NCI-H2029 (cell line): ENCODE data around the gene CDK14.
A peak's percentile ranks its signal among the peaks of the same experiment; 100 is the strongest.

Experiments
- DNase-seq: peaks from one replicate; lab custom pipeline; 2025; lab: John Stamatoyannopoulos, UW

The CDK14 gene

GRCh38 chr7:90951229-90951628 is 355.1 kb downstream of the CDK14 start:
- DNase-seq = no peak

DNA sequence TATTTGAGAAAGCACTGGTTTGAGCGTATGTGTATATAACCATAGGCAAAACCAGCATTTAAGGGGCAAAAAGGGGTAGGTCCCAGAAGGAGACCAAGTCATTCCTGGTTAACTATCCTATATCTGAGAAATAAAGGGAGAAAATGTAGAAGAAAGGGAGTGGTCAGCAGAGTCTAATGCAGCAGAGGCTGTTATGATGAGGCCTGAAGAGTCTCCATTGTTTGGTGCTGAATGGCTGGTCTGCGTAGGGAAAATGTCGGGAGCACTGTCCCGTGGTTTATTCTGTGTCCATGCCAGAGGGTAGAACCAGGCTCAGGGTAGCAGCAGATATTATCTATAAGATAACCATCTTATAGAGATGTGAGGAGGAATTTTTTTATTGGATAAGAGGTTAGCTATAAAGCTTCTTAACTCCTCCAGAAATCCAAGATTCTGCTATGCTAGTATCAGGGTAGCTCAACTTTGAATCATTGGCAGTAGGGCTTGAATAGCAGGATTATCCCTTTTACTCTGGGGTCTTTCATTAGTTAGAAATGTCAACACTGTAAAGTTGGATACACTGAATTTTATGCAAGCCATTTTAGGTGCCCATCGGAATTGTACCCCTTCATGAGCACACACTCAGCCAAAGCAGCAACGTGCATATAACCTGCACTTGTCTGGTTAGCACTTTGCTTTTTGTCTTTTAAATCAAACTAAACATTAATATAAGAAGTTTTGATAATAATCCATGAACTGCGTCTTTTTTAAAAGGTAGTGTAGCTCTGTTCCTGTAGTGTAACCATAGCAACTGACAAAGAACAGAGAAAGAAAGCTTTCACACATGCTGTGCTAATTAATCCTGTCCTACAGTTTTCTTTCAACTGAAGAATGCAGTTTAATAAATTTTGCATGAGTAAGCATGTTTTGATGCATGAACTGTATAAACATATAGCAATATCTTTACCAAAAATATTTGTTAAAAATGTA is 356.1 kb downstream of the CDK14 start:
- DNase-seq = no peak

DNA sequence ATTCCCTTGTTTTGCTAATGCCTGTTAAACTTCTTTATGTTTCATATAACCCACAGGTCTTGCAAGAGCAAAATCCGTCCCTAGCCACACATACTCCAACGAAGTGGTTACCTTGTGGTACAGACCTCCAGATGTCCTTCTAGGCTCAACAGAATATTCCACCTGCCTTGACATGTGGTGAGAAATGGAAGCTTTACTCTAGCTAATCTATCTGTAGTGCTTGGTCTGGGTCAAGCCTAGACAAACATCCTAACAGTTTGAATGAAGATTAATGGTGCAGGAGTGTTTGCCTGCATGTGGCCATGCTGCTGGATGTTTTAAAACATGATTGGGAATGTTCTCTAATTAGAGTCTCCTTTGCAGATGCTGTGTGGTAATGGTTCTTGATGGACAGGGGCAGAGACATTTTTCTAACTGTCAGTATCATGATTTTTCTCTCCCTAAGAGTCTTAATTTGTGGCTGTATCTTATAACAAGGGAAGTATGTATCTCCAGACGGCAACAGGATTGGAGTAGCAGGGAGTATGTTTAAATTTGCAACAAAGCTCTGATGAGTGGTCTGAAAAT is 359.6 kb downstream of the CDK14 start:
- DNase-seq = peak; percentile 76

DNA sequence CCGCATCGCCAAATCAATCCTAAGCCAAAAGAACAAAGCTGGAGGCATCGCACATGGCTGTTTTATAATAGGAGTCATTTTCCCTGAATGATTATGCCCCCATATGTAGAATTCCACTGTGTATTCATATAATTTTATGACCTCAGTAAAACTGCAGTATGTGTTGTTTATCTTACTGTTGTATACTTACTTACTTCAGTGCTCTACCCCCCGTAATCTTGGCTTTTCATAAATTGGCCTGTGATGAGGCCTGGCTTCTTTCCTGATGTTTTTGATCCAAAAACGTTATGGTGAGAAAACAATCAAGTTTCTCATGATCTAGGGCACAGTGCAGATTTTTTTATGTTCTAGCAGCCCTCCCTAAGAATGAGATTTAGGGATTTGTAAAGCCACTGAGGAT is 361.8 kb downstream of the CDK14 start:
- no peak for DNase-seq

DNA sequence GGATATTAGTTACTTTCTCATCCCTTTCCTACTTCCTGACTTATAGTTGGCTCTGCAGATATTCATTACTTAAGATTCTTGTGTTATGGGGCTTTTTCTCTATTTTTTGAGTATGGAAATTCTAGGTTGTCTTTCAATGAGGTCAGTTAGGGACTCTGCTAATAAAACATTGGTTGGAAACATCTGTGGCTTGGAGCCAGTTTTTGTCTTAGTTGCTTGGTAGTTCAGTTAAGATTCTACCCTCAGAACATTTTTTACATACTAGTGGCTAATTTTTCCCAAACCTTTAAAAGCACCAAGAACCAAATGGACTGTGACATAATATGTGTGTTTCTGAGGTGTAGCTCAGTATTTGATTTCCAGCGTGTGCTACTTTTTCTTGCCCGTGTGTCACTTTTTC is 362.5 kb downstream of the CDK14 start:
- no peak for DNase-seq

- no peak for DNase-seq
Measured at GRCh38 chr7:90961037-90961725, 365.1 kb downstream of the CDK14 start.

DNA sequence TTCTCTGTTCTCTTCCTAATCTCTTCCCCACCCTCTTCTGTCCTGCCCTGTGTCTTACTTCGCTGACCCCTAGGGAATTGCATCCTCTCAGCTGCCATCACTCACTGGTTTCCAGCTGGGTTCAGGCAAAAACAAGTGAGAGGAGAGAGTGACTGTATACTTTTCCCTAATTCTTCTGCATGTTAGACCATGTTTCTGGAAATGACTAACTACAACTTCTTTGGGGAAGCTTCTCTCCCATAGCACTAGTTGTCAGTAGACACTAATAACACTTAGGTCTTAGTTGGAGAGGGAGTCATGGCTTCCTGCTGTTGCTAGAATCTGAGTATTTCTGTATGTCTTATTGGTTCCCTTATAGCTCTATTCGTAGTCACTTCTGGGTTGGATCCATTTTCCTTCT is 369.1 kb downstream of the CDK14 start:
- no peak for DNase-seq

GRCh38 chr7:90966346-90966745 is 370.2 kb downstream of the CDK14 start:
- no peak for DNase-seq

DNA sequence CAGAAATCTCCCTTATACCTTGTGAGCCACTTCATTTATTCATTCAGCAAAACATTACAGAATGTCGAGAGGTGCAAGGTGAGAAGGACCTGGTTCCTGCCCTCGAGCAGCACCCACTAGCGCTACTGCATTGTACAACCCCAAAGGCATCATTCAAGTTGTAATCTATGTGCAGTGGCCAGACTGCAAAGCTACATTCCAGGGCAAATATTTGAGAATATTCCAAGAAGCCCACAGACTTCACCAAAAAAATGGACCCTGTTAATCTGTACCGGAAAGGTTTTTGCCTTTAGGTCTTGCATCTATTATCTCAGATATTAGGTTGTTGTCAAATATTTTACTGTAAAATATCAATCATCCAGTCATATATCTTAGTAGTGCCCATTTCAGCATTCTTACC is 372.8 kb downstream of the CDK14 start:
- DNase-seq = no peak

GRCh38 chr7:90972906-90973550 is 376.9 kb downstream of the CDK14 start:
- no peak for DNase-seq

- DNase-seq = no peak
Measured at GRCh38 chr7:90977056-90977455, 380.9 kb downstream of the CDK14 start.

GRCh38 chr7:90980545-90980944 is 384.4 kb downstream of the CDK14 start:
- no peak for DNase-seq

- no peak for DNase-seq
Measured at GRCh38 chr7:90982228-90982627, 386.1 kb downstream of the CDK14 start.

DNA sequence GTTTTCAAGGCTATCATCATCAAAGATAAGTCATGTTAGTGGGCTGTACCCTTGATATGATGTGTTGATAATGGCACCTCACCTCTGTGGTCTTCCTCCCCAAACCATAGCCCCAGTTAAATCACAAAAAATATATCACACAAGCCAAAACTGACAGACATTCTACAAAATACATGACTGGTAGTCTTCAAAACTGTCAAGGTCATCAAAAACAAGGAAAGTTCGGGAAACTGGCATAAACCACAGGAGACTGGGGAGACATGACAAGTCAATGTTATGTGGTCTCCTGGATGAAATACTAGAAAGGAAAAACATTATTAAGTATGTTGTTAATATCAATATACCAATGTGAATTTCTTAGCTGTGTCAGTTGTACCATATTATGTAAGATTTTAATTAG is 388.6 kb downstream of the CDK14 start:
- no peak for DNase-seq

DNA sequence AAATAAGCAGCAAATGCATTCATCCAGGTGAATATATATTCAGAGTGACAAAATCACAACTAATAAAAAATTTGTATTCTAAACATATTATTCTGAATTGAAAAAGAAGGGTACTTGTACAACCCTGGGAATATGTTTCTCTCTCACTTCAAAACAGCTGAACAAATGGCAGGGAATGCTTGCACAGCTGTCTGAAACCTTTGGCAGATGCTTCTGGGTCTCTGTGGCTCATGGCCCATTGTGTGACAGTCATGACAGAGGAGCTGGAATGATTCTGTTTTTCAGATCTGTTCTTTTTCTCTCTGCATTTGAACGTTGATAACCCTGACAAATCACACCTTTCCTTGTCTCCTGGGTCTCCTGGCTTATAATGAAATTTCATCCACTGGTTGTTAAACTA is 392.4 kb downstream of the CDK14 start:
- DNase-seq = peak; percentile 84

GRCh38 chr7:90988996-90989765 is 393.1 kb downstream of the CDK14 start:
- DNase-seq = peak; percentile 22

DNA sequence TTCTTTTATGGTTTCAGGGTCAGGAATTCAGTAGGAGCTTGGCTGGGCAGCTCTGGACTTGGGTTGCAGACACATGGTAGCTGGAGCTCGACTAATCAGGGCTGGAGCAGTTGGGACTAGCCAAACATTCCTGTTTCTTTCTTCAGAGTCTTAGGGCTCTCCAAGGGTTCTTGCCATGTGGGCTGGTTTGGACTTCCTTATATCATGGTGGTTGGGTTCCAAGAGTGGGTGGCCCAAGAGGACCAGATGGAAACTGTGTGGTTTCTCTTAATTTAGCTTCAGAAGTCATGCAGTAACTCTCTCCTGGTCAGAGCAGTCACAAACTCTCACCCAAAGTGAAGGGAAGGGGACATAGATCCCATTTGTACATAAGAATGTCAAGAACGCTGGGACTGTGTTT is 398.0 kb downstream of the CDK14 start:
- no peak for DNase-seq

DNA sequence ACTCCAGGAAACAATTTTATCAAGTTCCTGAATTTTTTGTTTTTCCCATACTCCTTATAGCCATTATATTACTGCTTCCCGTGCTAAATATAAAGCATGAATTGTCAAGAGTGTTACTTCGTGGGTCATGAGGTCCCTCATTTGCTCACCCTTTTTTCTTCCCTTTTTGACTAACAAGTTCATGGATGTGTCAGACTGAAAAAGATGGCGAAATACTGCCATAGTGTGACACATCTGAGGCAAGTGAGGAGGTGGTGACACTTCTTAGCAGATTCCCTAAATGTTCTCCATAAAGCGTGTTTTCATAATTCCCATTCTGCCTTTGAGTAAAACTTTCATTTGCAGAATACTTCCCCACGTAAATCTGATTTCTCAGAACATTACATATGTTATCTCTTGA is 398.5 kb downstream of the CDK14 start:
- no peak for DNase-seq

- DNase-seq = no peak
Measured at GRCh38 chr7:90995996-90996395, 399.9 kb downstream of the CDK14 start.

DNA sequence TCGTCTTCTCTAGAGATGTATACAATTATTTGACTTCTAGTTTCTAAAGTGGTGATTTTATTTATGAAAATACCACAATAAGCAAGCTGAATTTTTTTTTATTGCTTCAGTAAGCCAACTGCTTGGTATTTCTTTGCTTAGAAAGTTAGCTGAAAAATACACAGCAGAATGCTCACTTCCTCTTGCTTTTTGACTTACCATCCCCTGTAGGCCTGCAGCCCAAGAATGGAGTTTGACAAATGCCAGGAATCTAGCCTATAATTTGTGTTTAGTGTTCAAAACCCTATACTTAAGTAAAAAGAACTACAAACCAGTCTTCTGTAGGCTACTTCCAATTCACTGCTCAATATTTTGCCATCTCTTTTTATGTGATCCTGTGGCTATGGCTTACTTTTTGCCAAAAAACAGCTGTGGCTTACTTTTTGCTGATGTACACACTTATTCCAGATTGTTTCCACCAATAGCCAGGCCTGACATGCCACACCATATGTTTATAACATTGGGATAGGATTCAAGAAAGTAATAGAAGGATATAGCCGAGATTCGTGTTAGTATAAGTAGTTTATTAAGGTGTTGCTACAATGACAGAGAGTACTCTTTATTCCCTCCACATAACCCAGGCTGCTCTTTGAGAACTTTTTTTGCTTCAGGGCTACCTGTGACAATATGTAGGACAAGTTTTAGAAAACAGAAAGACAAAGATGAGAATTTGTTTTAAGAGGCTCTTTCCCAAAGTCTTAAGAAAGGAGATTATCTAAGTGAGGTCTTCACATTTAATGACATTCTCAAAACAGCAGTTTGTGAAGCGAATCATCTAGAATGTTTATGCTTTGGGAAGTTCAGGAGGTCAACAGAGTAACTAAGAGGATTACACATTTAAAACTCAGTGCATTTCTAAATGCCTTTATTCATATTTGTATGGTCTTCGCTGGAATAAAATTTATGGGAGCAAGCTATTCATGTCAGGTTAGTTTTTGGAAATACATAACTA is 404.2 kb downstream of the CDK14 start:
- DNase-seq = no peak
